Epidermal melanocyte (primary cell): ENCODE data around the gene POLA1.

Source experiments
- DNase-seq: peaks from one replicate; pipeline ENCODE4 v3.0.0; 2011; ENCODE audit warnings: low spot score; ENCODE audit not compliant: insufficient read length

The POLA1 gene

DNA sequence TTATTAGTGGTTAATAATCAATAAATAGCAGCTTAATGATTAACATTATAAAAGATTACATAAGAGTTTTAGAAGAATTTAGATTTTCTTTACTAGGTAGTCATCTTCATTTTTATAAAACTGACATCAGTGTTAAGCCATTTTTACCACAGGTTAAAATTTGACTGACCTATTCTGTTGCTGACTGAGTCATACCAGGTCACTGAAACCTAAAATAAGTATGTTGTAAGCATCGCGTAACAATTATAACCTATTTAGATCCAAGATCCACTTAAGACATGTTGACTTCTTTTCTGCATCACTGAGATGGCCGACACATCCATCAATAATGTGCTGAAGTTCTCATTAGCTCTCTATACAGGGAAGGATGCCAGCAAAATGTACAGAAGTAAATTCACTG lies 285.4 kb downstream of the POLA1 start:
- DNase-seq: no peak

DNA sequence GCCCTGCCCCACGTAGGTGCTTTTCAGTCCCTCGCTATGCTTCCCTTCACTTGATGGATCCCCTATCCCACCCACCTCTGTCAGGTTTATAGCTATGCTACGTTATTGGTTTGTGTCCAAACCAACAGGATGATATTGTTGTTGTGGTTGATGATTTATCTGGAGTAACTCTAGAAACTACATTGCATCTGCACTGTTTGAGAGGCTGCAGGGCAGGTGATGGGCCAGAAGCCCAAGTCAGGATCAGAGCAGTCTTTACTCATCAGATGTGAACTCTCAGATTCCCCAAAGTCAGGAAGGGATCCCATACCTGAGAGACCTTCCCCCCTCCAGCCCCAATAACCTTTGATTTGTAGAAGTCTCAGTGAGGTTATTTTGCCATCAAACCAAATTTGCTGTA lies 287.3 kb downstream of the POLA1 start:
- DNase-seq: no peak

DNA sequence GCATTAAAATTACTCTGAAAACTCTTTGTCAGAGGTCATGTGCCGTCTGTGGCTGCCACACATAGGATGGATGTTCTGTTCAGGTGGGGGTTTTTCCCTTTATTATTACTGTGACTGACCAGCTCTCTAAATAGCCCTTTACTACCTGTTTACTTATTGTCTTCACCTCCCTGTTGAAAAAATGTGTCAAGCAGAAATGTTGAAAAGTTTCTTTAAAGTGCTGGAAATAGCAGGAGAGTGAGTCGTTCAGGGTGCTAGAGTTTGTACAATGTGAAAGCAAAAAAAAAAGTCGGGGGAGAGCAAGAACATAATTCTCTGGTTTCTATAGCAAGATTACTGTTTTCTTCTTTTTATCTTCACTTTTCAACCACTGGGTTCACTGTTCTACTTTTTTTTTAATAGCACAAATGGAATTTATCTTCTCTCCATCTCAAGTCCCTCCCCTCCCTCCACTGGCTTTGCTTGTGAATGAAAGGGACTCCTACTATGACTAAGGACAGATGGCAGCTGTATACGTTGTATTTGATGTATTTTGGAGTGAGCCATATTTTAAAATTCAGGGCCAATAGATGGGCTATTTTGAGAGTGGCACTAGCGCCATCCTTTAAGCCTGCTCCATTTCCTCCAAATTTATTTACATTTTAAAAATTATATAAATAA lies 288.7 kb downstream of the POLA1 start:
- DNase-seq: no peak

DNA sequence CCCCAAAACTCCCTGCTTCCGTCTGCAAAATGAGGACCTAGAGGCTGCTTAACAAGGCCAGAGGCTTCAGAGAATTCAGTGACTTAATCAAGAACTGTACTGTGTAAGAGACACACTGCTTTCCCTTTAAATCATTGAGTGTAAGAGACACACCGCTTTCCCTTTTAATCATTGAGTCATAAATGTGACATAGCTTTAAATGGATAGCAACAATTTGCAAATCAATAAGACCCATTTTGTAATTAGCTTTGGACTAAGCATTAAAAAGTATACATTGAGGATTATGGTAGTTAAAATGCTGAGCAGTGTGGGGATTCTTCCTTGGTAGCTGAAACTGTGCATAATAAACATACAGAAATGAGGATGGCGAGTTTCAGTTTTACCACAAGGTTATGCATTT lies 290.2 kb downstream of the POLA1 start:
- no peak for DNase-seq

DNA sequence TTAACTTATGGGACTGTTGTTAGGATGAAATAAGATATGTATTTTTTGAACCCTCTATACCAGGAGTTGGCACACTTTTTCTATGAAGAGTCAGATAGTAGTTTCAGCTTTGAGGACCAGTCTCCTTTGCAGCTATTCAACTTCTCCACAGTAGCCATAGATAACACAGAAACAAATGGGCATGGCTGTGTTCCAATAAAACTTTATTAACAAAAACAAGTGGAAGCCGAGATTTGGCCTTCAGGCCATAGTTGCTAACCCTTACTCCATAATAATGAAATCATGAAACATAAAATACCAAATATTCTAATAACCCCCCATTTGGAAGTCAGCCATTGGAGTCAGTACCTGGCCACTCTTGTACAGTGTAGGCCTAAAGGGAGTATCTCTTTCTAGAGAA lies 291.4 kb downstream of the POLA1 start:
- DNase-seq: no peak

DNA sequence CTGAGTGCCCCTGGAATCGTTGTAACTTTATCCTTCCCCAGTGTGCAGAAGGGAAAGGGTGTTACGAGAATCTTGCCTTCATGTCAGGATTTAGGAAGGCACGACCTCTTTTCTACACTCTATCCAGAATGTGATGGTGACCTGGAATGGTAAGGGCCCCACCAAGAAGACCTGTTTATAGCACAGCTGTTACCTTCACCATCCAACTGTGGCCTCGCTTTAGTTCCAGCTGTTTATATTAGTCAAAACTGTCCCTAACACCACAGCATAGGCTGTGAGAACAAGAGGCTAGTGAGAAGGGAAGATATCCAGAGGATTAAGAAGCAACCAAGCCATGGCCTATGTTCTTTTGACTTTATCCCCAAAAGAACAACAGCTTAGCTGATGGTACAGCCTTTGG lies 294.0 kb downstream of the POLA1 start:
- DNase-seq: no peak

DNA sequence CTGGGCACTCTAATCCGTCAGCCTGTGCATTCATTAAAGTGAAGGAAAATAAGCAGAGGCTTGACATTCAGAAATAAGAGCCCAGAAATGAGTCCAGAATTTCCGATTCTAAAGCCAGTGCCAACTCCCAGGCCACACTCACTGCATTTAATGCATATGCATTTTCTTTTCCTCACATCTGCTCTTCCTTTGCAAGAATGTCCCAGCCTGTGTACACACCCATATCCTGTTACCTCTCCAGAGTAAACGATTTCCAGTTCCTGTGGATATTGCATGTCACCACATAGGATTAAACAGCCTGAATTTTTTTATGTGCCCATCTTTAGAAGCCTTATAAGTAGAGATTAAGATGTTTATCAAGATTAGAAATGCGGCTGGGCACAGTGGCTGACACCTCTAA lies 294.6 kb downstream of the POLA1 start:
- no peak for DNase-seq

DNA sequence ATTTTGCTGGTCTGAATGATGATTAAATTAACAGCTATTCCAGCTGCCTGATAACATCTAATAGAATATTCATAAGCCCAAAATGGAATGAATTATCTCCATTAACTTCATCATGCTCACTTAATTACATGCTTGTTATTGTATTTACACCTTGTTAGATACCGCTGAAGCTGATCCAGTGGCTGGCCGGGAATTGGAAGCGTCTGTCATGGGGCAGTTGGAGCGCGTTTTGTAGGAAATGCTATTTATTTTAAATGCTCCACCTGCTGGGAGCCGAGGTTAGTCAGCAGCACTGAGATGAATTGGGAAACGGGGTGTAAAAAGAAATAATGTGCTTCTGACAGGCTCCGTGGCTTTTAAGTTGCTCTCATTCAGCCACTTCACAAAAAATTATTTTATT lies 296.8 kb downstream of the POLA1 start:
- no peak for DNase-seq

DNA sequence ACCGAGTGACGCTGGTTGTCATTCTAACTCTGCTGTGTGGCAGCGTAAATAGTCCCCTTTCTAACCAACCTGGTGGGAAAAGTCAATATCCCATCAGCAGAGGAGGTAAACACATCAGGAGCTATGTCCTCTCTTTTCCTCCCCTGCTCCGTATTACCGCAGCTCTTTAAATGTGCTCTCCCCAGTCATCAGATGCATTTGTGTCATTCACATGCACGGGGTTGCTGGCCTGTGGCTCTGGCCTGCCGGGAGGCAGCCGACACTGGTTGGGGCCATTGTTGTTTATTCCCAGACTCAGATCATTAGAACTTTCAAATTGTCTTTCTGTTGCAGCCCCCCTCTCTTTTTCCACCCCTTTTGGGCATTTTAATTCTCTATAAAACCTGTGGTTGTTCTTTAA lies 300.2 kb downstream of the POLA1 start:
- DNase-seq: no peak

DNA sequence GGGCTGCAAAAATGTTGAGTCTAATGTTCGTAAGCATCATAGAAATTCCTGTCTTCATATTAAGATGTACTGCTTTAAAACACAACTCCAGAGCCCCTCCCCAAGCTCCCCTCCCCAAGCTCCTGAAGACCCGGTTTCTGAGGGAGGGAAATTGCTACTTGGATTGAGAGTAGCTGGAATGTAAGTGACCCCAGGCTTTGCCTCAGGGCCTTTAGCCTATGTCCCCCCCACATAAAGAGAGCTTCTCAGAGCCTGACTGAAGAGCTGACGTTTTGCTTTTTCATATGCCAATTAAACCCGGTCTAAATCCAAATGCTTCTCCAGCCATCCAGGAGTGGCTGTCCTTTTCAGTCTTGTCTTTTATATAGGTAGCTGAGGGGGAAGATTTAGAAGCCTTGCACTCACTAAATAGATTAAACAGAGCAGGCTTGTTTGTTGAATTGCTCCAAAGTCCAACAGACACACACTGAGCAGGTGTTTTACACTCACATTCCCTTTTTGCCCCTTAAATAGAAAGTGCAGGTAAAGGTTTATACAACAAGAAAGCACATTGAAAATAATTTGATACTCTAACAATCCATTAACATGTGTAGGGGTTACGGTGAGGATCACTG lies 302.5 kb downstream of the POLA1 start:
- no peak for DNase-seq

DNA sequence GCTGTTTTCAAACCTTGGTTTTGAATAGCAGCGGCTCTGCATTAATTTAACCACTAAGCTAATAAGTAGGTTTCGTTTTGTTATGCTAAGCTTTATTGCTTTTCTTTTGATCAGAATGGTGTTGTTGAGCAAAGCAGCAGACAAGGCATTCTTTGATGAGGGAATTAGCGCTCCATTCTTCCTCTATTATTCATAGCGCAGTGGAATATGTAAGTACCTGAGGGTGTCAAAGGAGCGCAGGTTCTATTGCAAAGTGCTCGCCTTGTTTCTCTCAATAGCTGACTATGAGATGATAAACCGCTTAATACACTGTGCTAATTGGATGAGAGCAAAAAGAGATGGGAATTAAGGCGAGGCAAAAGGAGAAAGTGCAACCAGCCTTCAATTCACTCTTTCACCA lies 305.8 kb downstream of the POLA1 start:
- DNase-seq: no peak

DNA sequence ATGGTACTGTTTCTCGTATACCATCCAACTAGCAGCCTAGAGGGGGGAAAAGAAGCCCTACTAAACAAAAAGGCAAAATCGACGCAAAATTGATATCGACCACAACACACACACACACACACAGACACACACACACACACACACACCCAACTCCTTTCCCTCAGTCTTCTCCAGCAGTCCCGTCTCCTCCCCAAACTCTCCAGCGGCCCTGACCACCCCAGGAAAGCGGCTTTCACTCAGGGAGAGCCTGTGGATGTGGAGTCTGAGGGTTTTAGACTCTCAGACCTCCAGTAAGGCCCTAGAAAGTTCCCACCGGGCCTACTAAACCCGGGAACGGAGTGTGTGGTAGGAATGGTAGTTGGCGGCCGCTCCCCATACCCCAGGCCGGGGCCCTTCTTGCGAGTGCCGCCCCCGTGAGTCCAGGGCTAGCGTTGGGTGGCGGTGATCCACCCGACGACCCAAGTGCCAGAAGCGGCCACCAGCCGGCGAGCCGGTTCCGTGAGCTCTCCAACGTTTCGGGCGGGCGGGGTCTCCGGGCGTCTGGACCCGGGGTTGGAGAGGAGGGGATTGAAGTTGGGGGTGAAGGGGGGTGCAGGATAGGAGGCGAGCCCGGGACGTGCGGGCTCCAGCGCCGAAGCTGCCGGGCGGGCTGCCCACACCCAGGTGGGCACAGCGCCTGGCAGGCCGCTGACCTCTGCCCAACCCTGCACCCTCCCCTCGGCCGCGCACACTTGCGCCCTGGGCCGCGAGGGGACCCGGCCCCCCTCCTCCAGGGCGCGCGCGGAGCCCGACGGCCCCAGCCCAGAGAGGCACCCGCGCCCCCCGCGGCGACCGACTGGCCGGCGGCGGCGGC lies 308.3 kb downstream of the POLA1 start:
- no peak for DNase-seq

DNA sequence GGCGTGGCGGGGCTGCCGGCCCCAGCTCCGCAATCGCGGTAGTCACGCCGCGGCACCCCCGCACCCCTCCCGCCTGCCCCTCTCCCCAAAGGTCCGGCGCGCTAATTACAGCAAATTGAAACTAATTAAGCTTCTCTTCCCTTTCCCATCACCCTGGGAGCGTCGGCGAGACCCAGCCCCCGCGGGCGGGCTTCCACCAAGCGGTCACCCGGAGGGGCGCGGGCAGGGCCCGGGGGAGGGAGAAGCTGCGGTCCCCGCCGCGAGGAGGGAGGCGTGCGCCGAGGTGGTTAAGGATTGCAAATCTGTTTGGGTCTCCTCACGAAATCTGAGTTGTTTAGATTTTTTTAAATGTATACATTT lies 308.9 kb downstream of the POLA1 start:
- DNase-seq: no peak

DNA sequence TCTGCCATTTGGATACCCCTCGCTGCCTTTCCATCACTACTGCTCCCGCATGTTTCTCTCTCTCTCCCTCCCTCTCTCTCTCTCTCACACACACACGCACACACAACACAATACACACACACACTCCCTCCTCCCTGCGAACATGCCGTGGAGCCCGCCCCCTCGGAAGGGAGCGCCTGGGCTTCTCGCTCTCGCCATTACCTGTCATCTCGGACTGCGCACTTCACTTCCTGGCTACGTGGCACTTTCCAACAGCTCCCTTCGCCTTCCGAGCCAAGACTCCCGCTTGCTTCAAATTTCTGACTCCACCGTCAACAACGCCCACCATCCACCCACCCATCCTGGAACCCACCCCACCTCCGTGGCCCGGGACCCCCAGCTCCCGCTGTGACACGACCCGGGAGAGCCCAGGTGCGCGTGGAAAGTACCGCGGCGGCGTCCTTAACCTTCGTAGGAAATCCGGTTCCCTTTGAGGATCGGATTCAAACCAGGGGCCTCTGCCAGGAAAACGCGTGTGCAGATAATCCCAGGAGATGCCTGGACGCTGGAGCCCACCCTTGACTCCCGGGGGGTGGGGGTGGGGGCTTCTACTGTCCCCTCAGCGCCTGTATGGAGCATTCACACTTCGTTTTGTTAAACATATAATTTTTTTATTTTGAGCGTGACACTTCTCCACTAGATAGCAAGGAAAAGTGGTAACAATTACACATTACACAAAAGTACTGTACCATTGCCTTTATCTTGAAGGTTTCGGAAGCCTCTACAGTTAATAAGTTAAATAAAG lies 309.5 kb downstream of the POLA1 start:
- no peak for DNase-seq

DNA sequence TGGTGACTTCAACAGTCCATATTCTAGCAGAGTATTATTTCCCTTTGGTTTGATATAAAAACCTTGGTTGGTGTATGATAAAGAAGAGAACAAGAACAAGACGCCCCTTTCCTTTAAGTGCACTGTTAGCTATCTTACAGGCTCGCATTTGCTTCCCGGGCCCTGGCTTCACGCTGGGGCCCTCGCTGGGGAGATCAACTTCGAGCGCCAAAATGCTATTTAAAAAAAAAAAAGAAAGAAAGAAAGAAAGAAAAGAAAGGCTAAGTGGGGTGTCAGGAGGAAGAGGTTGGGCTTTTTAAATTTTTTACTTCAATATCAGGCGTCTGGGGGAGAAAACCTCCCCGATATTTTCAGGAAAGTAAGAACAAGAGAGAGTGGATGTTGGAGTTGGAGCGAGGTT lies 310.3 kb downstream of the POLA1 start:
- no peak for DNase-seq

DNA sequence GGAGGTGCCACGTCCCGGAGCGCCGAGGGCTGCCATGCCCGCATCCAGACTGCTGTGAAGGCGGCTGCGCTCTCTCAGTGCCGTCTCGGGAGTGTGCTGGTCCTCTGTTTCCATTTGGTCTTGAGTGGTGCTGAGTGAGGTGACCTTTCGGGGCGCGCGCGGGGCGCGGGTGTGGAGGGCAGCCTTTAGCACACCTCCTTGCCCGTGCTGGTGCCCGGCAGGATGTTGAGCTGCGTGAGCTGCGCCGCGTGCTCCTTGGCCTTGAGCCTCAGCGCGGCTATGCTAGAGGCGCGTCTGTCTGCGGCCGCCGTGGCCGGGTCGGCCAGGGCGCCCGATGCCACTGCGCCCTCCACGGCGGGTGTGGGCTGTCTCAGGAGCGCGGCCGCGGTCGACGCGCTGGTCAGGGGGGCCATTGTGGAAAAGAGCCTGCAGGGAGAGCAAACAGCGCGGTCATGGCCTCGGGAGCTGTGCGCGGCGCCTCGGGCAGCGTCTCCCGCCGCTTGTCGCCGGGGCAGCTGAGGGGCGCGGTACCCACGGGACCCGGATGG lies 310.8 kb downstream of the POLA1 start:
- DNase-seq: no peak

DNA sequence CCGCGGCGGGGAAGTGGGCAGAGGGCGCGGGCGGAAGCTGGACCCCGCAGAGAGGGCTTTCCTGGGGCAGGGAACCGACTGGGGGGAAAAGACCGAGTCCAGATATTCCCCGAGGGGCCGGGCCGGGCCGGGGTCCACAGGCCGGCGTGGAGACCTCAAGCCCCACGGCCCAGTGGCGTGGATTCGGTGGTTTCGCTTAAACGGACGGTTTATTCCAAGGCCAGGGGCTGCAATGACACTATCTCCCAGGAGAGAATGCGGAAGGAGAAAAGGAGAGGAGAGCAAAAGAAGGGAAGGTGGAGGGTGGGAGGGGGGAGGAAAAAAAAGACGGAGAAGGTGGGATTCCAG lies 311.3 kb downstream of the POLA1 start:
- no peak for DNase-seq

DNA sequence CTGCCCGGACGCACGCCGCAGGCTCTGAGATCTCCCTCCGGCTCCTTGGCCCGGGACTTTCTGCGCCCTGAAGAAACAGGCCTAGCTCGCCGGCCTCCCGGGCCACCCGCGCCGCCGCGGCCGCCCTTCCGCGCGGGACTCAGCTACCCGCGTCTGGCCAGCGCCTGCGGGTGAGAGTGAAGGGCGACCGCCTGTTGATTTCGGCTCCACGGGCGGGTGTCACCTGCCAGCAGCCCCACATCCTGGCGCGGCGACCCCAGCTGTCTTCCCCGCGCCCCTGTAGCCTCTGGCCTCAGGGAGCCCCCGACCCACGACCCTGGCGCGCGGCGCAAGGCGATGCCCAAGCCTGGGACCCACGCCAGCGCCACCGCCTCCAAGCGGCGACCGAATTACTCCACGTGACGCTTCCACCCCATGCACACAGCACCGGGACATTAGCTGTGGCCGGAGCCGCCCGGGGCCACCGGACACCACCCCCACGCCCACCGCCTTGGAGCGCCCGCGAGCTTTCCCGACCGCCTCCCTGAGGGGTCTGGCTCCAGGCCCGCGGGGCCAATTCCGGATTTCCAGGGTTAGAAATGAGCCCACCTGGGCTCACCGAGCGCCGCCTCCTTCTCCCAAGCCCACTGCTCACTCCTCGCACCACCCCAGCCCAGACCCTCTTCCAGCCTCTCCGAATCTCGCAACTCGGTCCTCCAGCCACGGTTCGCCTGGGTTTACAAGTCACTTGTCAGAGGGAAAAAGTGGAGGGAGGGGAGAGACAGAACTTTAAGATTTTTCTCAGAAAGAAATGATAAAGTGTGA lies 311.9 kb downstream of the POLA1 start:
- DNase-seq: no peak

DNA sequence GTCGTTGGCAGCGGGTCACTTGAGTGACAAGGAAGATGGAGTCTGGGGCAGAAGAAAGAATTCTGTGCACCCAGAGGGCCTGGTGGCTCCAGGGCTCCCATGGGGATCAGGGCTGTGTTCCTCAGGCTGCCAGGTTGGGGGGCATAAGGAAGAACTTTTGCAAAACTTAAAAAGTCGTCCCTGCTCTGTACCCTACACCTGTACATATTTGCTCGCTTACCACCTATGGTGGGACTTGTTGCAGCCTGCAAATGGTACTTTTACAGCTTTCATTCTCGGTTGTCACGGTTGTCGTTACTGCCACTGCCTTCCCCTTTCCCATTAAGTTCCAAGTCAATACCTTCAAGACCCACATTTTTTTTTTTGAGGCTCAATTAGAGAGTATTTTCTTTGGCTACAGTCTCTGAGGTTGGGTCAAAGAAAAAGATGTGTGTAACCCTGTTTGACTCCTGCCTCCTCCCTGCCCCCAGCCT lies 312.9 kb downstream of the POLA1 start:
- no peak for DNase-seq

DNA sequence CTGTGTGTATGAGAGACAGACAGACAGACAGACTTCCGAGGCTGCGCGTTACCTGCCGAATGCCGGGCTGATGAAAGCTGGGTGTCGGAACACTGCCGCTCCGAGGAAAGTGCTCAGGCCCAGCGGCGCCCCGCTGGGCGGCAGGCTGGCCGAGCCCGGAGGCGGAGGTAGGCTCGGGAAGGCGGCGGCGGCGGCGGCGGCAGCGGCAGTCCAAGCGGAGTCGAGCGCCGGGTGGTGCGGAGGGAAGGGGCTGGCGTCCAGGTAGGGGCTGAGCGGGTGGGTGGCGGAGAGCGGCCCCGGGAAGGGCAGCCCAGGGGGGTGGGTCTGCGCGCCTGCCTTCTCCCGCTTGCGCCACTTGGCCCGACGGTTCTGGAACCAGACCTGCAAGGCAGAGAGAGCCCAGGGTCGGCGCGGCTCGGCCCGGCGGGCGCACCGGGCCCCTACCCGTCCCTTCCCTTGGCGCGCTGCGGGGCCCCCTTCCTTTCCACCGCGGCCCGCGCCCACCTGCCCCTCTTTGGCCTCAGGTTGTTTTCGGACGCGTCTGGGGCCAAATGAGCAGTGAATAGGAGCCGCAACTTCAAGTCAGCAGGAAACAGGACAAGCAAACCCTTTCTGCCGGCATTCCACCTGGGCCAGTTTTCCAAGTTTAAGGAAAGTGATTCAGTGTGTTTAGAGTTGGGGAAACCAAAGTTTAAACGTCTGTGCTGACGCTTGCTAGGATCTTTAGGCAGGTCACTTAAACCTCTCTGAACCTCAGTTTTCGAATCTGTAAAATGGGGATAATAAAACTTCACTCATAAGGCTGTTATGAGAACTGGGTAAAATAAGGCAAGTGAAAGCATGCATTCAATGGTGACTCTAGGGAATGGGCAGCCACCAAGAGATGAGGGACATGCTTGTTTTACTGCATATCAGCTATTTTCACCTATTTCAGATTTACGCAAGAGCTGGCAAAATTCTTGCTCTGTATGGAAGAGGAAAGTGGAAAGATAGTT lies 313.6 kb downstream of the POLA1 start:
- DNase-seq: no peak
